ENCODE data around the gene TBK1.

- TF ChIP-seq POLR2A (IDR thresholded peaks at IDR 0.05) (no peak), CTCF (IDR thresholded peaks at IDR 0.05) (no peak)
These were observed 45.0 kb downstream of the TBK1 start for GRCh38 chr12:64496839-64497400.
